WTC11 (cell line): ENCODE data around the gene AURKB. TPM values are rescaled to one million over a fixed set of nuclear protein-coding genes. Genes with fewer than 3 reads are reported as not detected.

Experiments used
- ATAC-seq: fragments of 200-7000 bp; cut with Tn5 transposase; 2 replicates; pipeline ENCODE4 v1.10.0; 2021; ENCODE audit warnings: mild to moderate bottlenecking, moderate library complexity
- CTCF ChIA-PET: fragments of 300-600 bp; sonication (Branson Sonifier 250); formaldehyde crosslinking; loops from one replicate; lab custom pipeline; 2021; ENCODE audit warnings: antibody characterized with exemption; lab: Charles Lee
- POLR2A ChIA-PET: fragments of 350-600 bp; sonication (Branson Sonifier 250); formaldehyde crosslinking; loops from one replicate; lab custom pipeline; 2021; ENCODE audit warnings: antibody characterized with exemption; lab: Charles Lee
- DNase-seq: peaks from one replicate; pipeline ENCODE4 v3.0.0; 2021; ENCODE audit warnings: low spot score
- H3K27ac Mint-ChIP-seq: 2 replicates; pipeline ENCODE4 v1.8.0; 2021; ENCODE audit warnings: mixed read lengths
- H3K27me3 Mint-ChIP-seq: 2 replicates; pipeline ENCODE4 v1.8.0; 2021; ENCODE audit warnings: low read depth, mild to moderate bottlenecking, moderate library complexity, mixed read lengths
- H3K36me3 Mint-ChIP-seq: 2 replicates; pipeline ENCODE4 v1.8.0; 2021; ENCODE audit warnings: mixed read lengths
- H3K4me1 Mint-ChIP-seq: 2 replicates; pipeline ENCODE4 v1.8.0; 2022; ENCODE audit warnings: mixed read lengths
- H3K4me3 Mint-ChIP-seq: 2 replicates; pipeline ENCODE4 v1.8.0; 2021; ENCODE audit warnings: mild to moderate bottlenecking, moderate library complexity, mixed read lengths
- H3K9me3 Mint-ChIP-seq: 2 replicates; pipeline ENCODE4 v1.8.0; 2021; ENCODE audit warnings: mixed read lengths
- CBFB ChIP-seq: sonication (generic); formaldehyde crosslinking; IDR thresholded peaks from 2 replicates; pipeline ENCODE4 v1.8.1; 2022; ENCODE audit warnings: mild to moderate bottlenecking, low read depth, missing genetic modification reagents
- CREM ChIP-seq: sonication (generic); formaldehyde crosslinking; IDR thresholded peaks from 2 replicates; pipeline ENCODE4 v1.8.1; 2022; ENCODE audit warnings: mild to moderate bottlenecking, missing genetic modification reagents, moderate library complexity
- FOXK1 ChIP-seq: sonication (generic); formaldehyde crosslinking; IDR thresholded peaks from 2 replicates; pipeline ENCODE4 v1.8.0; 2022; ENCODE audit warnings: mild to moderate bottlenecking, moderate library complexity, missing genetic modification reagents
- FOXP1 ChIP-seq: sonication (generic); formaldehyde crosslinking; IDR thresholded peaks from 2 replicates; pipeline ENCODE4 v1.8.0; 2022; ENCODE audit warnings: missing genetic modification reagents, mild to moderate bottlenecking, moderate library complexity, borderline replicate concordance
- IRF2 ChIP-seq: sonication (generic); formaldehyde crosslinking; IDR thresholded peaks from 2 replicates; pipeline ENCODE4 v1.8.0; 2022; ENCODE audit warnings: low read depth, missing genetic modification reagents, borderline replicate concordance
- MAX ChIP-seq: sonication (generic); formaldehyde crosslinking; IDR thresholded peaks from 2 replicates; pipeline ENCODE4 v1.8.0; 2022; ENCODE audit warnings: mild to moderate bottlenecking, missing genetic modification reagents
- MYBL2 ChIP-seq: sonication (generic); formaldehyde crosslinking; IDR thresholded peaks from 2 replicates; pipeline ENCODE4 v1.8.1; 2023; ENCODE audit warnings: mild to moderate bottlenecking, moderate library complexity, missing genetic modification reagents
- NFATC4 ChIP-seq: fragments of 250-450 bp; sonication (Bioruptor Pico); IDR thresholded peaks from 2 replicates; pipeline ENCODE4 v1.9.0; 2021; ENCODE audit warnings: mild to moderate bottlenecking
- PRDM15 ChIP-seq: sonication (generic); formaldehyde crosslinking; IDR thresholded peaks from 2 replicates; pipeline ENCODE4 v1.8.0; 2022; ENCODE audit warnings: missing genetic modification reagents
- SP1 ChIP-seq: sonication (generic); formaldehyde crosslinking; conservative IDR thresholded peaks from 2 replicates; pipeline ENCODE4 v1.8.1; 2022; ENCODE audit warnings: missing genetic modification reagents
- TEAD1 ChIP-seq: sonication (generic); formaldehyde crosslinking; IDR thresholded peaks from 2 replicates; pipeline ENCODE4 v1.8.0; 2022; ENCODE audit warnings: mild to moderate bottlenecking, missing genetic modification reagents
- TEAD4 ChIP-seq: sonication (generic); formaldehyde crosslinking; IDR thresholded peaks from 2 replicates; pipeline ENCODE4 v1.8.0; 2022; ENCODE audit warnings: mild to moderate bottlenecking, missing genetic modification reagents
- TP53 ChIP-seq: sonication (generic); formaldehyde crosslinking; IDR thresholded peaks from 2 replicates; pipeline ENCODE4 v1.8.1; 2023; ENCODE audit warnings: mild to moderate bottlenecking, missing genetic modification reagents
- USF1 ChIP-seq: sonication (generic); formaldehyde crosslinking; IDR thresholded peaks from 2 replicates; pipeline ENCODE4 v1.8.0; 2022; ENCODE audit warnings: mild to moderate bottlenecking, missing genetic modification reagents
- ZNF263 ChIP-seq: sonication (generic); formaldehyde crosslinking; IDR thresholded peaks from 2 replicates; pipeline ENCODE4 v1.8.1; 2022; ENCODE audit warnings: low read depth, mild to moderate bottlenecking, moderate library complexity, missing genetic modification reagents
- ZNF416 ChIP-seq: fragments of 250-450 bp; sonication (Bioruptor Pico); IDR thresholded peaks from 2 replicates; pipeline ENCODE4 v1.9.0; 2021; ENCODE audit warnings: mild to moderate bottlenecking, inconsistent platforms
- ZNF423 ChIP-seq: fragments of 250-450 bp; sonication (Bioruptor Pico); IDR thresholded peaks from 2 replicates; pipeline ENCODE4 v2.1.2; 2022; ENCODE audit warnings: mild to moderate bottlenecking, moderate library complexity
- total RNA-seq: library from RNA; stranded (reverse); gene quantifications from 3 replicates; pipeline ENCODE4 v1.2.3, GENCODE V29; 2021
- TF ChIP-seq, protein P1 (sequence below): fragments of 250-450 bp; sonication (Bioruptor Pico); IDR thresholded peaks from 2 replicates; pipeline ENCODE4 v1.9.0; 2021; ENCODE audit warnings: mild to moderate bottlenecking
- TF ChIP-seq, protein P2 (sequence below): sonication (generic); formaldehyde crosslinking; IDR thresholded peaks from 2 replicates; pipeline ENCODE4 v1.8.0; 2022; ENCODE audit warnings: mild to moderate bottlenecking, missing genetic modification reagents
- TF ChIP-seq, protein P3 (sequence below): sonication (generic); formaldehyde crosslinking; IDR thresholded peaks from 2 replicates; pipeline ENCODE4 v1.8.1; 2023; ENCODE audit warnings: mild to moderate bottlenecking, moderate library complexity, missing genetic modification reagents

AURKB gene
- total RNA-seq, 1 experiment from 2014 or later = 215 TPM

GRCh38 chr17:8226536-8227237 lies 16.3 kb upstream of the AURKB start (continued):
- TF ChIP-seq CREM (CRISPR knock-in tag) = no peak; the same call in 1 of the 2 replicates
- TF ChIP-seq, protein P1, sequence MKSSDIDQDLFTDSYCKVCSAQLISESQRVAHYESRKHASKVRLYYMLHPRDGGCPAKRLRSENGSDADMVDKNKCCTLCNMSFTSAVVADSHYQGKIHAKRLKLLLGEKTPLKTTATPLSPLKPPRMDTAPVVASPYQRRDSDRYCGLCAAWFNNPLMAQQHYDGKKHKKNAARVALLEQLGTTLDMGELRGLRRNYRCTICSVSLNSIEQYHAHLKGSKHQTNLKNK (CRISPR knock-in tag) = peak; percentile 95; the same call in 1 of the 2 replicates
- no peak for TF ChIP-seq FOXK1 (CRISPR knock-in tag)
- TF ChIP-seq, protein P2, sequence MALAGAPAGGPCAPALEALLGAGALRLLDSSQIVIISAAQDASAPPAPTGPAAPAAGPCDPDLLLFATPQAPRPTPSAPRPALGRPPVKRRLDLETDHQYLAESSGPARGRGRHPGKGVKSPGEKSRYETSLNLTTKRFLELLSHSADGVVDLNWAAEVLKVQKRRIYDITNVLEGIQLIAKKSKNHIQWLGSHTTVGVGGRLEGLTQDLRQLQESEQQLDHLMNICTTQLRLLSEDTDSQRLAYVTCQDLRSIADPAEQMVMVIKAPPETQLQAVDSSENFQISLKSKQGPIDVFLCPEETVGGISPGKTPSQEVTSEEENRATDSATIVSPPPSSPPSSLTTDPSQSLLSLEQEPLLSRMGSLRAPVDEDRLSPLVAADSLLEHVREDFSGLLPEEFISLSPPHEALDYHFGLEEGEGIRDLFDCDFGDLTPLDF = no peak; the same call in 1 of the 2 replicates
- TF ChIP-seq NFATC4 (CRISPR knock-in tag) = peak; percentile 96
- TF ChIP-seq, protein P3, sequence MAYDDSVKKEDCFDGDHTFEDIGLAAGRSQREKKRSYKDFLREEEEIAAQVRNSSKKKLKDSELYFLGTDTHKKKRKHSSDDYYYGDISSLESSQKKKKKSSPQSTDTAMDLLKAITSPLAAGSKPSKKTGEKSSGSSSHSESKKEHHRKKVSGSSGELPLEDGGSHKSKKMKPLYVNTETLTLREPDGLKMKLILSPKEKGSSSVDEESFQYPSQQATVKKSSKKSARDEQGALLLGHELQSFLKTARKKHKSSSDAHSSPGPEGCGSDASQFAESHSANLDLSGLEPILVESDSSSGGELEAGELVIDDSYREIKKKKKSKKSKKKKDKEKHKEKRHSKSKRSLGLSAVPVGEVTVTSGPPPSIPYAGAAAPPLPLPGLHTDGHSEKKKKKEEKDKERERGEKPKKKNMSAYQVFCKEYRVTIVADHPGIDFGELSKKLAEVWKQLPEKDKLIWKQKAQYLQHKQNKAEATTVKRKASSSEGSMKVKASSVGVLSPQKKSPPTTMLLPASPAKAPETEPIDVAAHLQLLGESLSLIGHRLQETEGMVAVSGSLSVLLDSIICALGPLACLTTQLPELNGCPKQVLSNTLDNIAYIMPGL (CRISPR knock-in tag) = peak; percentile 99
- no peak for TF ChIP-seq CBFB (CRISPR knock-in tag)
- TF ChIP-seq ZNF263 (CRISPR knock-in tag) = no peak
- peak; percentile 85 for TF ChIP-seq ZNF416
- TF ChIP-seq PRDM15 (CRISPR knock-in tag) = no peak
- TF ChIP-seq USF1 = peak; percentile 35; the same call in 1 of the 2 replicates
- 0 out of 2 replicates have a peak, but pooled peaks have one; percentile 29 for TF ChIP-seq TEAD4 (CRISPR knock-in tag)
- TF ChIP-seq SP1 (CRISPR knock-in tag) = 0 out of 2 replicates have a peak, but pooled peaks have one; percentile 27

GRCh38 chr17:8225813-8226535 lies 15.6 kb upstream of the AURKB start:
- peaks cover 7% of the 10 kb centered on the region for H3K27me3 Mint-ChIP-seq
- peak overlapping the region; percentile 98 for H3K27ac Mint-ChIP-seq
- no peak for ATAC-seq
- TF ChIP-seq USF1 (no peak), MYBL2 (no peak), TEAD1 (CRISPR knock-in tag) (no peak), ZNF423 (no peak), SP1 (CRISPR knock-in tag) (0 out of 2 replicates have a peak, but pooled peaks have one; percentile 16), IRF2 (CRISPR knock-in tag) (no peak), TP53 (no peak), MAX (CRISPR knock-in tag) (no peak), FOXP1 (CRISPR knock-in tag) (no peak)
- TF ChIP-seq, all 79 proteins: peak for 1
- ChIA-PET POLR2A (interaction anchor here (1.4 to 2.2 kb wide), 3 partner anchors 16 to 35 kb away, joined by 5 to 15 read pairs (median 6); partner anchors contain the start of genes AURKB, CTC1 and PFAS), CTCF (interaction anchor here (1.0 to 1.1 kb wide), 2 partner anchors 63 to 100 kb away, joined by 3 read pairs; partner anchors contain the start of gene RANGRF)
- Mint-ChIP-seq H3K9me3 (no peaks in the 10 kb centered on the region), H3K4me1 (peaks cover 15% of the 10 kb centered on the region), H3K4me3 (peak overlapping the region; percentile 79), H3K36me3 (peaks cover 27% of the 10 kb centered on the region)
- DNase-seq = peak; percentile 76
